ENCODE data around the gene C5AR2. TPM values are rescaled to one million over a fixed set of nuclear protein-coding genes. Genes with fewer than 3 reads are reported as not detected.

C5AR2 gene
- total RNA-seq (2022; extraction: Qiagen RNA extraction; ENCODE audit: low read depth) = 0.44 to 1.1 TPM (median 0.87 TPM) in 5 replicates

GRCh38 chr19:47331931-47332547, at the start of gene C5AR2:
TSS of gene C5AR2 (plus strand) at chr19:47332175. CDS start at chr19:47340800, 8,625 bp downstream.

GRCh38 chr19:47309608-47310007, 22.4 kb upstream of the C5AR2 start, which contains the start of gene C5AR1:
TSS of gene C5AR1 (plus strand) at chr19:47309861. CDS start at chr19:47309896, 35 bp downstream.

GRCh38 chr19:47348819-47349795, 17.1 kb downstream of the C5AR2 start, which contains the start of gene DHX34:
TSS of gene DHX34 (plus strand) at chr19:47349315. CDS start at chr19:47353031, 3,716 bp downstream.

Other genes with a start within 250 kb of the C5AR2 start
- gene ZC3H4, start 218.4 kb upstream of the C5AR2 start, total RNA-seq (2022; extraction: Qiagen RNA extraction; ENCODE audit: low read depth) = 20.4 to 25.9 TPM (median 22.4 TPM) in 5 replicates
- gene SAE1, start 201.3 kb upstream of the C5AR2 start, total RNA-seq (2022; extraction: Qiagen RNA extraction; ENCODE audit: low read depth) = 206 to 234 TPM (median 212 TPM) in 5 replicates
- gene BBC3, start 101.0 kb upstream of the C5AR2 start, total RNA-seq (2022; extraction: Qiagen RNA extraction; ENCODE audit: low read depth) = 21.9 to 31.1 TPM (median 28.0 TPM) in 5 replicates
- 21.6 to 27.2 TPM (median 23.0 TPM) in 5 replicates for gene CCDC9, start 75.7 kb upstream of the C5AR2 start, total RNA-seq (2022; extraction: Qiagen RNA extraction; ENCODE audit: low read depth)
- gene INAFM1, start 57.3 kb upstream of the C5AR2 start, total RNA-seq (2022; extraction: Qiagen RNA extraction; ENCODE audit: low read depth) = 4.4 to 10.3 TPM (median 8.8 TPM) in 5 replicates
- gene C5AR1, start 22.3 kb upstream of the C5AR2 start, total RNA-seq (2022; extraction: Qiagen RNA extraction; ENCODE audit: low read depth) = 0.74 to 2.1 TPM (median 1.8 TPM) in 5 replicates
- gene DHX34, start 17.1 kb downstream of the C5AR2 start, total RNA-seq (2022; extraction: Qiagen RNA extraction; ENCODE audit: low read depth) = 23.3 to 36.4 TPM (median 32.4 TPM) in 5 replicates
- gene MEIS3, start 87.4 kb downstream of the C5AR2 start, total RNA-seq (2022; extraction: Qiagen RNA extraction; ENCODE audit: low read depth) = 31.2 to 40.3 TPM (median 33.7 TPM) in 5 replicates
- gene SLC8A2, start 139.7 kb downstream of the C5AR2 start, total RNA-seq (2022; extraction: Qiagen RNA extraction; ENCODE audit: low read depth) = 0.17 to 0.51 TPM (median 0.44 TPM) in 5 replicates
- 16.7 to 22.4 TPM (median 21.2 TPM) in 5 replicates for gene KPTN, start 152.0 kb downstream of the C5AR2 start, total RNA-seq (2022; extraction: Qiagen RNA extraction; ENCODE audit: low read depth)
- 85.6 to 109 TPM (median 90.4 TPM) in 5 replicates for gene NAPA, start 182.9 kb downstream of the C5AR2 start, total RNA-seq (2022; extraction: Qiagen RNA extraction; ENCODE audit: low read depth)
- not detected in 5 replicates for gene ZNF541, start 241.0 kb downstream of the C5AR2 start, total RNA-seq (2022; extraction: Qiagen RNA extraction; ENCODE audit: low read depth)